Pericardium fibroblast (primary cell): ENCODE data around the gene HSPB1. TPM values are rescaled to one million over a fixed set of nuclear protein-coding genes. Genes with fewer than 3 reads are reported as not detected.

Experiments
- total RNA-seq: library from RNA; depleted of rRNA; stranded (reverse); fragments of >200 nt; gene quantifications from 2 replicates; pipeline ENCODE4 v1.2.3, GENCODE V29; 2015

The HSPB1 gene
- total RNA-seq = 523 and 837 TPM in 2 replicates

GRCh38 chr7:76302347-76303201, at the start of gene HSPB1:
TSS of gene HSPB1 (plus strand) at chr7:76302673. CDS start at chr7:76302713, 40 bp downstream.

Other genes with a start within 250 kb of the HSPB1 start
- 2.0 and 2.7 TPM in 2 replicates for gene SRRM3, start 100.8 kb upstream of the HSPB1 start, total RNA-seq
- 53.2 and 54.8 TPM in 2 replicates for gene YWHAG, start 56.3 kb downstream of the HSPB1 start, total RNA-seq
- 0.34 and 1.2 TPM in 2 replicates for gene SSC4D, start 107.0 kb downstream of the HSPB1 start, total RNA-seq
- gene ZP3, start 122.3 kb downstream of the HSPB1 start, total RNA-seq = 1.4 and 6.5 TPM in 2 replicates
- 6.0 and 17.7 TPM in 2 replicates for gene DTX2, start 159.0 kb downstream of the HSPB1 start, total RNA-seq
- 8.6 TPM in 1 of 2 replicates, not detected in the other for gene UPK3B, start 207.9 kb downstream of the HSPB1 start, total RNA-seq
- gene SPDYE16, start 240.6 kb downstream of the HSPB1 start, total RNA-seq = not detected in 2 replicates